Middle frontal gyrus (tissue), 1 donor: ENCODE results near the gene KIAA1755.

Experiments
- DNase-seq: peaks from one replicate; pipeline ENCODE4 v3.0.0-alpha.2; 2015; ENCODE audit warnings: low spot score; ENCODE audit errors: extremely low spot score

The KIAA1755 gene

GRCh38 chr20:38243709-38244020 lies 16.9 kb downstream of the KIAA1755 start:
- DNase-seq: no peak

DNA sequence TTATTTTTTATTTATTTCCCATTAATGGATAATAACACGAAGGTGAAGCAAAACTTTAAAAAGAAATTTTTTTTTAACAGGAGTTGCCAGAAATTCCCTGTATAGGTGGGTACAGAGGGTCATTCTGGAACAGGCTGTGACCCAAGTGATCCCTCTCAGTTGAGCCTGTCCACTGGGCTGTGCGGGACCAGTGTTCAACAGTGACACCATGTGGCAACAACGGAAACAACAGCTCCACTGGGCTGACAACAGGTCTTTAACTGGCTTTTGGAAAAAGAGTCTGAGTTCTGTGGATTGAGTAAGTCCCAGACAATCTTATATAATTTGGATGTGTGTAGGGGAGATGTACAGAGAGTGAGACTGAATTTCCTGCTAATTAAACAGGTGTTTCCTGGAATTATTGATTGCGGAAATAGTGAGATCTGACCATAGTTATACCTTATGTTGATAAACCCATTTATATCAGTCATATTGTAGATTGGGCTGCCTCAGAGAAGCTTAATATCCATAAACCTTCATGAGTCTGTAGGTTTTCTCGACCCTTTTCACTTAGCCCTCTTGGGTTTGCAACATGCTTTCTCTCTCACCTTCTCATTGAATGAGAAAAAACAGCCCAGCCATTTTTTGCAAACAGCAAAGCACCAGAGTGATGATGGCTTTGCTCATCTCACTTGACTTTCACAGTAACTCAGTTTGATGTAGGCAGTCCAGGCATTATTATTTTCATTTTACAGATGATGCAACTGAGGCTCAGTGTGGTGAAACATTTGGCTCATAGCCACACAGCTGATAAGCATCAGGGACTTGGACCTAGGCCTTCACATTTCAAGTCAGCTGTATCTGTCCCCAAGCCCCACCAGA lies 17.5 kb downstream of the KIAA1755 start:
- DNase-seq: no peak

GRCh38 chr20:38241201-38241600 lies 19.3 kb downstream of the KIAA1755 start:
- no peak for DNase-seq

DNA sequence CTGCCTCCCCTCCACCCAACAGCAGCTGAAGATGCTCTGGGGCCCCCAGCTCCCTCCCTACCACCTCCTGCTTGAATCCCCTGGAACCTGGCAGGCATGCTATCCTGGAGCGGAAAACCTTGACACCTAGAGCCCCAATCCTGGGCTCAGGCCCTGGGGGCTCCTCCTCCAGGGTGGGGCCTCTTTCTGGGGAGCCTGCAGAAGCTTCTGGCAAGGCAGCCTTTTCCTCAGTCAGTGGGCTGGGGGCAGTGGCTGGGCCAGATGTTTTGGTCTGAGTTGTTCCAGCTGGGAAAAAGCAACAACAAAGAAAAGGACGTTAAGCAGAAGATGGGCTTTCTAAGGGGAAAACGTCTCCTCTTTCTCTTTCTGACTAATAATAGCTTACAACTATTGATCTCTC lies 21.1 kb downstream of the KIAA1755 start:
- no peak for DNase-seq

- DNase-seq: no peak
These were observed 21.7 kb downstream of the KIAA1755 start for GRCh38 chr20:38238829-38239228.

DNA sequence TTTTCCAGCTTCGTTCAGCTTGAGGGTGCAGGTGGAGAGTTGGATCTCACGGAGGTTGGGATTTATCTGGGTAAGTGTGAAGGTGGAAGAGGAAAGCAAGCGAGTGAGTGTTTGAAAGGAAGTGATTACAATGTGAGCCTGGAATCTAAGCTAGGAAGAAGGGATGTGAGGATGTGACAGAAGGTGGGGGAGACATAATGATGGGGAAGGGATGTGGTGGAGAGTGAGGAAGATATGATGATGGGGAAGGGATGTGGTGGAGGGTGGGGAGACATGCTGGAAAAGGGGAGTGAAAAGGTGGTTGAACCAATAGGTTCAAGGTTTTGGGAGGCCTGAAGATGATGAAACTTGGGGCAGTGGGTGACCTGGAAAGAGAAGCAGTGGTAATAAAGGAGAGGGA lies 23.2 kb downstream of the KIAA1755 start:
- DNase-seq: no peak

DNA sequence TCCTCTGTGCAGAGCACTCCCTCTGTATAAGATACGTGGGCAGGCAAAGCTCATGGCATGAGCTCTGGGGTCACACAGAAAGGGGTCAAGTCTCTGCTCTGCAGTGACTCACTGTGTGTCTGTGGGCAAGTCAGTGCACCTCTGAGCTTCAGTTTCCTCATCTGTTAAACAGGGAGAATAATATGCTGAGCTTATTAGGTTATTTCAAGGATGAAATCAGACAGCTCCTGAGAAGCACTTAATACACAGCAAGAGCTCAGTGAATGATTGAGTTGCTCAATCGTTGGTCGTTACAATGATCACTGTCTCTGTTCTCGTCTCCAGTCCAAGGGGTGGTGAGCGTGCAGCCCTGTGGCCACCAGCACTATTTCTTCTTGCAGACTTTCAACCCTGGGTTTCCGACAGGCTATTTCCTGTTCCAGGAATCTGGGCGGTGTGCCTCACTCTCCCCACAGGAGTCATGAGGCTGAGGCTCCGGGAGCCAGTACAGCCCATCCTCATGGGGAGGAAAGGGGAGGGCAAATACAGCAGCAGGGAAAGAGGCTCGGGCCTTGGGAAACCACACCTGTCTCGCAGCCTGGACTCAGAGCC lies 28.9 kb downstream of the KIAA1755 start:
- DNase-seq: no peak

DNA sequence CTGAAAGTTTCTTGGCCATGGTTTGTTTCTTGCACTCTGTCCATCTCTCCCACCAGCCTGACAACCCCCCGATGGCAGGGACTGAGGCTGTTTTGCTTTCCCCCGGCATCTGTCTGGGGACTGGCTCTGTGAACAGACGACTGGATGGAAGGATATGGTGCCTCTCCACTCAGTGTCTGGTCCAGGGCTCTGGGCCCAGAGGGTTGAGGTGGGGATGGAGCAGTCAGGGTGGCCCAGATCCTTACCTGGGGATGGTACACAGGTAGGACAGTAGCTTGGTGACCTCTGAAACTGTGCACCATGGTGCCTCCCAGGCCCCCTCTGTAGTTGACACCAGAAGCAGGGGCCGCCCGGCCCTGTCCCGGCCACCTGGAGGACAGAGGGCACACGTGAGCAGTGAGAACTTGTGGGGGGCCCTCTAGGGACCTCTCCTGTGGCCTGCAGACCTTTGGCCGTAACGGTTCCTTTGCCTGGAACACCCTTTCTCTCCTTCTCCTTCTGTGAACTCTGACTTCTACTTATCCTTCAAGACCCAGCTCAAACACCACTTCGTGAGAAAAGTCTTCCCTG lies 29.5 kb downstream of the KIAA1755 start:
- DNase-seq: no peak

- no peak for DNase-seq
These were observed 30.3 kb downstream of the KIAA1755 start for GRCh38 chr20:38230253-38230551.

- no peak for DNase-seq
These were observed 30.9 kb downstream of the KIAA1755 start for GRCh38 chr20:38229376-38230252.

- DNase-seq: no peak
These were observed 32.1 kb downstream of the KIAA1755 start for GRCh38 chr20:38228436-38228835.

- DNase-seq: no peak
These were observed 32.8 kb downstream of the KIAA1755 start for GRCh38 chr20:38227420-38228360.

- DNase-seq: no peak
These were observed 34.0 kb downstream of the KIAA1755 start for GRCh38 chr20:38226553-38226952.

DNA sequence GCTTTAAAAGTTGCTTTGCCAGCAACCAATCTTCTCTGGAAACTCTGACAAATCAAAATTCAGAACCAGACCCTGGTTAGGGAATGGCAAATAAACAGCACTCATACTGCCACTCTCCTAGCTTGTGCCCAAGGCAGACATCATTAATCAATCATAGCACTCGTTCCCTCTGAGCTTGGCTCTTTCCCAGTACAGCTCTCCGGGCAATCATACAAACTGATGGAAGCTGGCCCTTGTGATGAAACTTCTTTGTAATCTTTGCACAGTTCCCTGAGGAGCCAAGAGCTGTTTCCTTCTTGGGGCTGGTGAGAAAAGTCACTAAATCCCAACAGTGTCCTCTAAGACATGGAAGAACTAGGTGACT lies 34.7 kb downstream of the KIAA1755 start:
- DNase-seq: no peak

GRCh38 chr20:38225240-38225899 lies 35.2 kb downstream of the KIAA1755 start:
- DNase-seq: no peak

DNA sequence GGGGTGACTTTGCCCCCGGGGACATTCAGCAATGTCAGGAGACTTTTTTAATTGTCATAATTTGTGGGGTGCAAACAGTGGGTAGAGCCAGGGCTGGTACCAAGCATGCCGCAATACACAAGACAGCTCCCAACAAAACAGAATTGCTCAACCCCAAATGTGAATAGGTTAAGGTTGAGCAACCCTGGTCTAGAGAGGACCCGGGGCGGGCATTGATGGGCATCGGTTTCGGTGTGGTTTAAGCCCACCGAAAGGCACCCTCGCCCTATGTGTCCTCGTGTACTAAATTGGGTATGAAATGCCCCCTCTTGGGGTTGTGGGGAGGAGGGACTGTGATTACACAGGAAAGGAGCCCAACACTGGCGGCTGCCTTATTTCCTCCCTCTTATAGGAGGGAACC lies 36.0 kb downstream of the KIAA1755 start:
- DNase-seq: no peak

DNA sequence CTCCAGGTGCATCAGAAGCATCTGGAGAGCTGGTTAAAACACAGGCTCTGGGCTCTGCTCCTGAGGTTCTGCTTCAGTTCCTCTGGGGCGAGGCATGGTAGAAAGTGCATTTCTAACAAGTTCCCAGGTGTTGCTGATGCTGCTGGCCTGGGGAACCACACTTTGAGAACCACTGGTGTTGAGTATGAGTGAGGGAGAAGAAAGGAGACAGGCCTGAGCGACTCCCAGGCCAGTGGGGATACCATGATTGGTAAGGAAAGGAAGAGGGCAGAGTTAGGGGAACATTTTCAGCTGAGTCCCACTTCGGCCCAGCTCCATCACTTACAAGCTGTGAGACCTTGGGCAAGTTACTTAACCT lies 36.8 kb downstream of the KIAA1755 start:
- DNase-seq: no peak

DNA sequence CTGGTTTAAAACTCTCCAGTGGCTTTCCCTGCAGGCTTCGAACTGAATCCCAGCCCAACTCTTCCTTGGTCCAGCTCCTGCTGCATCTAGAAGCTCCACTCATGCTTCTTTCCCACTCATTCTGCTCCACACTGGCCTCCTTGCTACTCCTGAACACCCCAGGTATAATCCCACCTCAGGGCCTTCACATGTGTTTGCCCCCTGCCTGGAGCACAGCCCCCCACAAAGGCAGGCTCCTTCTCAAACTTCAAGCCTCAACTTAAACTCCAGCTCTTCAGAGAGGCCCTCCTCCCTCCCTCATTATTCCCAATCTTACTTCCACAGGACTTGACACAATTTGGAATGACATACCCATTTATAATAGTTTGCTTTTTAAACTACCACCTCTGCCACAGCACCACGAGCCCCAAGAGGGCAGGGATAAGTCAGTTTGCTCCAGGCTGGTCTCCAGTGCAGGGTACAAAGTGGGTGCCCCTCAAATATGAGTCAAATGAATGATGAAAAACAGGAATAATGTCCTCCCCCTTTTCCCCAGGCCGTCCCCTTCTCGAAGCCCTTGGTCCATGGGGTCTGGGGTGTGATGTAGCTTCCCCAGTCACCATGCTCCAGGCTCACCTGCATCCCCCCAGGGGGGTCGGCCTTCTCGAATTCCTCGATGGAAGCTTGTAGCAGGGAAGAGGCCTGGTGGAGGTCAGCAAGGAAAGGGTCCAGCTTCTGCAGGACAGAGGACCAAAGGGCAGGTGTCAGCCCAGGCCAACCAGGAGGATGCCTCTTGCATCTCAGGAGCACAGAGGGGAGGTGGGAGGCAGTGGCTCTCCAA lies 37.4 kb downstream of the KIAA1755 start:
- DNase-seq: no peak

- no peak for DNase-seq
These were observed 38.2 kb downstream of the KIAA1755 start for GRCh38 chr20:38222231-38222922.
